Endothelial cell of umbilical vein (primary cell): ENCODE data around the gene APBA2. TPM values are rescaled to one million over a fixed set of nuclear protein-coding genes. Genes with fewer than 3 reads are reported as not detected.

Source experiments
- BruUV-seq: library from RNA; stranded (reverse); fragments of 400-500 nt; replicated peaks from 2 replicates; lab custom pipeline; 2021; lab: Mats Ljungman, UMichigan
- CTCF ChIA-PET: fragments of 300-600, 350-600 bp; sonication (Branson Sonifier 250); formaldehyde crosslinking; loops from one replicate; lab custom pipeline; 2021; ENCODE audit warnings: antibody characterized with exemption, inconsistent platforms; lab: Charles Lee
- POLR2A ChIA-PET: fragments of 300-600, 350-600 bp; sonication (Branson Sonifier 250); formaldehyde crosslinking; loops from one replicate; lab custom pipeline; 2021; ENCODE audit warnings: antibody characterized with exemption, inconsistent platforms; lab: Charles Lee
- DNase-seq: peaks from one replicate; pipeline ENCODE4 v3.0.0-alpha.2; 2011; ENCODE audit warnings: low read depth, low spot score
- FAIRE-seq: peaks from 2 replicates; lab custom pipeline; 2011; peaks lifted over from hg19 to GRCh38; lab: Jason Lieb, UNC
- H2AFZ ChIP-seq: 2 replicates; pipeline ENCODE4 v1.6.0; 2012; ENCODE audit warnings: low read depth, low read length, control low read depth, inconsistent platforms
- H3K27ac ChIP-seq: 2 replicates; pipeline ENCODE4 v1.5.1; 2011; ENCODE audit warnings: low read depth, mild to moderate bottlenecking, control low read depth, low read length, moderate library complexity; ENCODE audit not compliant: insufficient read depth
- H3K27me3 ChIP-seq, 2 experiments: 2 replicates each; pipeline versions ENCODE4 v1.6.0 to v1.6.1; 2011; ENCODE audit warnings: low read length in 2 of 2, mixed read lengths in 1 of 2; ENCODE audit not compliant: control insufficient read depth in 2 of 2, insufficient read depth in 2 of 2
- H3K36me3 ChIP-seq, 2 experiments: 2 replicates in 1 of 2; 3 replicates in 1 of 2; pipeline ENCODE4 v1.5.1; 2011; ENCODE audit warnings: low read length in 2 of 2, mild to moderate bottlenecking in 1 of 2, moderate library complexity in 1 of 2; ENCODE audit not compliant: control insufficient read depth in 2 of 2, insufficient read depth in 2 of 2; ENCODE audit errors: extremely low read depth in 1 of 2
- H3K4me1 ChIP-seq: 3 replicates; pipeline ENCODE4 v1.5.1; 2011; ENCODE audit warnings: mild to moderate bottlenecking, low read length; ENCODE audit not compliant: control insufficient read depth, insufficient read depth; ENCODE audit errors: extremely low read depth
- H3K4me2 ChIP-seq: 2 replicates; pipeline ENCODE4 v1.6.1; 2011; ENCODE audit warnings: low read length, control low read depth, mixed read lengths; ENCODE audit not compliant: insufficient read depth
- H3K4me3 ChIP-seq, 3 experiments: fragments of 200-600 bp in 1 of 3; sonication (generic), shearing (Covaris generic) in 1 of 3; replicated peaks in 1 of 3; 2 replicates each; pipeline ENCODE4 v1.5.1; 2011 to 2016; ENCODE audit warnings: control low read depth in 3 of 3, low read length in 3 of 3, mild to moderate bottlenecking in 2 of 3, inconsistent platforms in 1 of 3, low read depth in 1 of 3, moderate library complexity in 1 of 3; ENCODE audit not compliant: insufficient read depth in 1 of 3
- H3K79me2 ChIP-seq: 2 replicates; pipeline ENCODE4 v1.6.0; 2012; ENCODE audit warnings: low read length, inconsistent platforms; ENCODE audit not compliant: control insufficient read depth, insufficient read depth
- H3K9ac ChIP-seq: replicated peaks from 2 replicates; pipeline ENCODE3; 2011; ENCODE audit warnings: low read length, control low read depth; ENCODE audit not compliant: insufficient read depth; ENCODE audit errors: extremely low read depth
- H3K9me1 ChIP-seq: replicated peaks from 3 replicates; pipeline ENCODE4 v1.6.0; 2011; ENCODE audit warnings: mild to moderate bottlenecking, low read length; ENCODE audit not compliant: control insufficient read depth, insufficient read depth; ENCODE audit errors: extremely low read depth
- H3K9me3 ChIP-seq: replicated peaks from 2 replicates; pipeline ENCODE4 v1.5.1; 2012; ENCODE audit warnings: low read length, inconsistent platforms; ENCODE audit not compliant: control insufficient read depth, insufficient read depth
- H4K20me1 ChIP-seq: replicated peaks from 2 replicates; pipeline ENCODE3; 2011; ENCODE audit warnings: mild to moderate bottlenecking, low read length; ENCODE audit not compliant: control insufficient read depth, insufficient read depth; ENCODE audit errors: extremely low read depth
- EZH2 ChIP-seq: IDR thresholded peaks from 2 replicates; pipeline ENCODE4 v1.6.1; 2012; ENCODE audit warnings: borderline replicate concordance, low read depth, mild to moderate bottlenecking, moderate library complexity, low read length, inconsistent platforms; ENCODE audit not compliant: severe bottlenecking
- FOS ChIP-seq: IDR thresholded peaks from 2 replicates; pipeline ENCODE4 v1.6.1; 2011; ENCODE audit warnings: mild to moderate bottlenecking, low read length, moderate library complexity, borderline replicate concordance; ENCODE audit not compliant: insufficient read depth
- GATA2 ChIP-seq: IDR thresholded peaks from 2 replicates; pipeline ENCODE4 v1.7.0; 2011; ENCODE audit warnings: low read depth, mild to moderate bottlenecking, moderate library complexity, mixed read lengths, low read length; ENCODE audit not compliant: insufficient read length, insufficient read depth
- JUN ChIP-seq: IDR thresholded peaks from 2 replicates; pipeline ENCODE4 v1.6.1; 2011; ENCODE audit warnings: borderline replicate concordance, low read depth; ENCODE audit not compliant: insufficient read length, insufficient read depth
- MYC ChIP-seq: IDR thresholded peaks from one replicate; pipeline ENCODE4 v1.6.1; 2011; ENCODE audit warnings: mild to moderate bottlenecking, low read depth, low read length
- POLR2A ChIP-seq: IDR thresholded peaks from 2 replicates; pipeline ENCODE4 v1.6.1; 2012; ENCODE audit warnings: low read depth, mild to moderate bottlenecking, control low read depth, low read length
- POLR2AphosphoS5 ChIP-seq: IDR thresholded peaks from 2 replicates; pipeline ENCODE4 v1.6.1; 2012; ENCODE audit warnings: low read depth, mild to moderate bottlenecking, control low read depth, low read length, moderate library complexity; ENCODE audit not compliant: insufficient read depth
- dilution Hi-C: fragments of 300-500 bp; cut with MboI; formaldehyde crosslinking; loops from one replicate; pipeline ENCODE4 v1.15.0; 2019; ENCODE audit warnings: low sequenced_read_pairs; ENCODE audit not compliant: extremely low pct_ligation_motif_present
- intact Hi-C: fragments of 100-400 bp; cut with micrococcal nuclease; formaldehyde crosslinking; loops from one replicate; pipeline ENCODE4 v1.10.0; 2022
- polyA plus RNA-seq, 4 experiments: library from polyadenylated mRNA; depleted of rRNA in 3 of 4; stranded (reverse) in 3 of 4; unstranded in 1 of 4; fragments of >200 nt; gene quantifications; 2 replicates each; pipeline versions ENCODE4 v1.2.1 to v1.2.3, GENCODE V29; 2011 to 2012; ENCODE audit warnings: missing spikeins in 1 of 4
- total RNA-seq: library from RNA; stranded (reverse); gene quantifications from 2 replicates; pipeline ENCODE4 v1.2.3, GENCODE V29; 2021
- TF ChIP-seq, protein P1 (sequence below), 2 donors: IDR thresholded peaks; 1 replicate in 1 of 2; 2 replicates in 1 of 2; pipeline ENCODE4 v1.5.1; 2011; ENCODE audit warnings: low read length in 2 of 2, mild to moderate bottlenecking in 2 of 2, moderate library complexity in 2 of 2, control low read depth in 1 of 2, inconsistent platforms in 1 of 2, low read depth in 1 of 2; ENCODE audit not compliant: insufficient read depth in 1 of 2; ENCODE audit errors: extremely low read depth in 1 of 2
- TF ChIP-seq, protein P2 (sequence below): IDR thresholded peaks from 2 replicates; pipeline ENCODE4 v1.6.1; 2011; ENCODE audit not compliant: insufficient read depth, insufficient read length

APBA2 gene
- total and polyA plus RNA-seq, 2 donors (not counting 3 experiments of a cell fraction or from before 2014, with no cell fraction given), result 5.7 to 11.1 TPM

GRCh38 chr15:29031502-29032228 lies 145.9 kb downstream of the APBA2 start:
- ChIA-PET POLR2A (no interaction called here), CTCF (no interaction called here)
- Histone ChIP-seq H3K4me2 (no peak overlapping the region), H3K79me2 (no peaks in the 10 kb centered on the region), H3K4me3 (no peak overlapping the region), H3K9ac (no peak overlapping the region), H3K9me1 (no peaks in the 10 kb centered on the region), H2AFZ (no peak overlapping the region), H3K27me3 (no peaks in the 10 kb centered on the region), H3K27ac (no peak overlapping the region), H4K20me1 (no peaks in the 10 kb centered on the region), H3K36me3 (no peaks in the 10 kb centered on the region), H3K9me3 (no peaks in the 10 kb centered on the region), H3K4me1 (no peaks in the 10 kb centered on the region)
- DNase-seq, result no peak
- intact Hi-C loops (no loop called here), dilution Hi-C loops (no loop called here)
- TF ChIP-seq POLR2A (no peak), JUN (no peak), POLR2AphosphoS5 (no peak), MYC (no peak), FOS (no peak), EZH2 (no peak), GATA2 (no peak)
- TF ChIP-seq, protein P1, sequence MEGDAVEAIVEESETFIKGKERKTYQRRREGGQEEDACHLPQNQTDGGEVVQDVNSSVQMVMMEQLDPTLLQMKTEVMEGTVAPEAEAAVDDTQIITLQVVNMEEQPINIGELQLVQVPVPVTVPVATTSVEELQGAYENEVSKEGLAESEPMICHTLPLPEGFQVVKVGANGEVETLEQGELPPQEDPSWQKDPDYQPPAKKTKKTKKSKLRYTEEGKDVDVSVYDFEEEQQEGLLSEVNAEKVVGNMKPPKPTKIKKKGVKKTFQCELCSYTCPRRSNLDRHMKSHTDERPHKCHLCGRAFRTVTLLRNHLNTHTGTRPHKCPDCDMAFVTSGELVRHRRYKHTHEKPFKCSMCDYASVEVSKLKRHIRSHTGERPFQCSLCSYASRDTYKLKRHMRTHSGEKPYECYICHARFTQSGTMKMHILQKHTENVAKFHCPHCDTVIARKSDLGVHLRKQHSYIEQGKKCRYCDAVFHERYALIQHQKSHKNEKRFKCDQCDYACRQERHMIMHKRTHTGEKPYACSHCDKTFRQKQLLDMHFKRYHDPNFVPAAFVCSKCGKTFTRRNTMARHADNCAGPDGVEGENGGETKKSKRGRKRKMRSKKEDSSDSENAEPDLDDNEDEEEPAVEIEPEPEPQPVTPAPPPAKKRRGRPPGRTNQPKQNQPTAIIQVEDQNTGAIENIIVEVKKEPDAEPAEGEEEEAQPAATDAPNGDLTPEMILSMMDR (IDR thresholded peaks at IDR 0.05; ENCODE audit: extremely low read depth in 1 of 2, insufficient read depth in 1 of 2, low read depth in 1 of 2, low read length in 2 of 2), result no peak
- TF ChIP-seq, protein P2, sequence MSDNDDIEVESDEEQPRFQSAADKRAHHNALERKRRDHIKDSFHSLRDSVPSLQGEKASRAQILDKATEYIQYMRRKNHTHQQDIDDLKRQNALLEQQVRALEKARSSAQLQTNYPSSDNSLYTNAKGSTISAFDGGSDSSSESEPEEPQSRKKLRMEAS, result no peak
- FAIRE-seq, result no peak
- no TSS peak for BruUV-seq
